Activated CD4-positive, alpha-beta T cell treated with anti-CD3 and anti-CD28 coated beads, Interleukin-2, amount 50 U/mL, for 16 hours (primary cell): ENCODE measurements around the gene BCAN.

Experiments used
- DNase-seq: peaks from one replicate; pipeline ENCODE4 v3.0.0-alpha.2; 2020

Gene BCAN

GRCh38 chr1:156663178-156663577 is 21.3 kb downstream of the BCAN start:
- no peak for DNase-seq

- DNase-seq: no peak
Measured at GRCh38 chr1:156664046-156664766, 22.3 kb downstream of the BCAN start.

GRCh38 chr1:156664767-156665411 is 23.0 kb downstream of the BCAN start:
- no peak for DNase-seq

- DNase-seq: no peak
Measured at GRCh38 chr1:156665539-156665938, 23.6 kb downstream of the BCAN start.

- no peak for DNase-seq
Measured at GRCh38 chr1:156666862-156667609, 25.1 kb downstream of the BCAN start.

GRCh38 chr1:156667610-156667967 is 25.7 kb downstream of the BCAN start:
- no peak for DNase-seq

GRCh38 chr1:156667968-156668709 is 26.2 kb downstream of the BCAN start:
- DNase-seq: no peak

GRCh38 chr1:156668801-156669637 is 27.1 kb downstream of the BCAN start:
- DNase-seq: no peak

- DNase-seq: no peak
Measured at GRCh38 chr1:156669794-156670193, 27.9 kb downstream of the BCAN start.

GRCh38 chr1:156670359-156670758 is 28.4 kb downstream of the BCAN start:
- no peak for DNase-seq

GRCh38 chr1:156670791-156671190 is 28.9 kb downstream of the BCAN start:
- DNase-seq: no peak

GRCh38 chr1:156671804-156672203 is 29.9 kb downstream of the BCAN start:
- DNase-seq: no peak

- DNase-seq: no peak
Measured at GRCh38 chr1:156673387-156674121, 31.6 kb downstream of the BCAN start.

GRCh38 chr1:156675210-156676113 is 33.5 kb downstream of the BCAN start:
- no peak for DNase-seq

GRCh38 chr1:156676114-156676819 is 34.4 kb downstream of the BCAN start:
- no peak for DNase-seq

GRCh38 chr1:156676820-156677615 is 35.1 kb downstream of the BCAN start, which contains the start of gene NES:
Gene NES, minus strand, starts transcription at chr1:156677407. Its CDS starts 143 bp downstream, at chr1:156677264.
- DNase-seq: no peak

GRCh38 chr1:156677616-156678596 is 36.0 kb downstream of the BCAN start:
- DNase-seq: no peak

- DNase-seq: no peak
Measured at GRCh38 chr1:156680056-156680455, 38.1 kb downstream of the BCAN start.
